Fibroblast of lung (primary cell): ENCODE results near the gene CERS1. TPM values are rescaled to one million over a fixed set of nuclear protein-coding genes. Genes with fewer than 3 reads are reported as not detected.

Experiments
- DNase-seq, 2 donors: peaks; one replicate each; pipeline versions ENCODE4 v3.0.0 to v3.0.0-alpha.2; 2010; ENCODE audit warnings: low read depth in 2 of 2
- H2AFZ ChIP-seq: 2 replicates; pipeline ENCODE4 v1.5.1; 2012; ENCODE audit warnings: low read length, control low read depth, inconsistent platforms
- H3K27ac ChIP-seq: 2 replicates; pipeline ENCODE4 v1.5.1; 2011; ENCODE audit warnings: low read length, control low read depth; ENCODE audit not compliant: insufficient read depth
- H3K27me3 ChIP-seq: 2 replicates; pipeline ENCODE4 v1.5.1; 2011; ENCODE audit warnings: mild to moderate bottlenecking, low read length; ENCODE audit not compliant: control insufficient read depth, insufficient read depth
- H3K36me3 ChIP-seq: 2 replicates; pipeline ENCODE4 v1.5.1; 2011; ENCODE audit warnings: low read length; ENCODE audit not compliant: control insufficient read depth, insufficient read depth
- H3K4me1 ChIP-seq: 2 replicates; pipeline ENCODE4 v1.5.1; 2011; ENCODE audit warnings: low read length; ENCODE audit not compliant: control insufficient read depth, insufficient read depth; ENCODE audit errors: extremely low read depth
- H3K4me2 ChIP-seq: 2 replicates; pipeline ENCODE4 v1.5.1; 2011; ENCODE audit warnings: low read length, control low read depth; ENCODE audit not compliant: insufficient read depth; ENCODE audit errors: extremely low read depth
- H3K4me3 ChIP-seq, 4 experiments: fragments of 200-600 bp in 1 of 4; sonication (generic) in 1 of 4; replicated peaks in 1 of 4; 2 replicates each; pipeline ENCODE4 v1.5.1; 2011 to 2016; ENCODE audit warnings: low read length in 4 of 4, low read depth in 3 of 4, mild to moderate bottlenecking in 3 of 4, control low read depth in 2 of 4, inconsistent platforms in 1 of 4, mixed read lengths in 1 of 4; ENCODE audit not compliant: insufficient read depth in 1 of 4; ENCODE audit errors: control extremely low read depth in 1 of 4
- H3K79me2 ChIP-seq: 2 replicates; pipeline ENCODE4 v1.5.1; 2012; ENCODE audit warnings: mild to moderate bottlenecking, low read length, inconsistent platforms; ENCODE audit not compliant: control insufficient read depth, insufficient read depth
- H3K9ac ChIP-seq: 2 replicates; pipeline ENCODE4 v1.5.1; 2011; ENCODE audit warnings: mild to moderate bottlenecking, low read length, control low read depth; ENCODE audit not compliant: insufficient read depth
- H3K9me3 ChIP-seq: 2 replicates; pipeline ENCODE4 v1.5.1; 2012; ENCODE audit warnings: low read depth, low read length; ENCODE audit not compliant: control insufficient read depth, insufficient read depth
- H4K20me1 ChIP-seq: 2 replicates; pipeline ENCODE4 v1.5.1; 2011; ENCODE audit warnings: low read length; ENCODE audit not compliant: control insufficient read depth, insufficient read depth; ENCODE audit errors: extremely low read depth
- CTCF ChIP-seq, 2 donors: IDR thresholded peaks in 1 of 2; conservative IDR thresholded peaks in 1 of 2; 1 replicate in 1 of 2; 2 replicates in 1 of 2; pipeline ENCODE4 v1.5.1; 2011 to 2012; ENCODE audit warnings: low read length in 2 of 2, control low read depth in 1 of 2, inconsistent platforms in 1 of 2, low read depth in 1 of 2, mild to moderate bottlenecking in 1 of 2
- EZH2 ChIP-seq: IDR thresholded peaks from 2 replicates; pipeline ENCODE4 v1.5.1; 2012; ENCODE audit warnings: low read length, control low read depth, mild to moderate bottlenecking; ENCODE audit errors: missing control alignments
- polyA plus RNA-seq, 2 donors: library from polyadenylated mRNA; depleted of rRNA in 1 of 2; stranded (reverse) in 1 of 2; unstranded in 1 of 2; fragments of >200 nt; gene quantifications; 2 replicates each; pipeline ENCODE4 v1.2.1, GENCODE V29; 2011 to 2012; ENCODE audit warnings: missing spikeins in 1 of 2
- total RNA-seq: library from RNA; depleted of rRNA; stranded (reverse); fragments of >200 nt; gene quantifications from 2 replicates; pipeline ENCODE4 v1.2.1, GENCODE V29; 2014

CERS1 gene
- total and polyA plus RNA-seq, 2 donors (not counting 1 experiment from before 2014, with no cell fraction given), result 0.23 to 1.7 TPM

GRCh38 chr19:18939922-18940768 is 44.2 kb upstream of the CERS1 start:
- Histone ChIP-seq H3K4me2 (peak overlapping the region; percentile 95), H3K27ac (peak overlapping the region; percentile 82), H3K9me3 (no peaks in the 10 kb centered on the region), H3K4me1 (no peaks in the 10 kb centered on the region), H3K9ac (peak overlapping the region; percentile 80), H4K20me1 (no peaks in the 10 kb centered on the region), H2AFZ (peak overlapping the region; percentile 41), H3K4me3 (peak overlapping the region; percentile 84 to 90 (median 88)), H3K36me3 (peaks cover 4% of the 10 kb centered on the region), H3K79me2 (peaks cover 22% of the 10 kb centered on the region), H3K27me3 (no peaks in the 10 kb centered on the region)
- TF ChIP-seq EZH2, result no peak
- no peak for TF ChIP-seq CTCF (conservative IDR thresholded peaks at IDR 0.05 in 1 of 2, IDR thresholded peaks at IDR 0.05 in 1 of 2; ENCODE audit: low read depth in 1 of 2, low read length in 2 of 2)
- DNase-seq, result peak; percentile 52 to 57

- H3K27ac ChIP-seq, result no peak overlapping the region
- DNase-seq, result no peak
- H3K4me3 ChIP-seq, result peak overlapping the region in 2 of 4 experiments; percentile 84 to 88
- no peak overlapping the region for H2AFZ ChIP-seq
- H3K36me3 ChIP-seq, result peaks cover 5% of the 10 kb centered on the region
- TF ChIP-seq CTCF (conservative IDR thresholded peaks at IDR 0.05 in 1 of 2, IDR thresholded peaks at IDR 0.05 in 1 of 2; ENCODE audit: low read depth in 1 of 2, low read length in 2 of 2), result no peak
- no peak for TF ChIP-seq EZH2
- no peak overlapping the region for H3K9ac ChIP-seq
- no peaks in the 10 kb centered on the region for H3K27me3 ChIP-seq
- no peaks in the 10 kb centered on the region for H3K4me1 ChIP-seq
- H3K9me3 ChIP-seq, result no peaks in the 10 kb centered on the region
- H3K4me2 ChIP-seq, result peak overlapping the region; percentile 95
- H3K79me2 ChIP-seq, result peaks cover 22% of the 10 kb centered on the region
- no peaks in the 10 kb centered on the region for H4K20me1 ChIP-seq
Observed at GRCh38 chr19:18939163-18939562, 43.2 kb upstream of the CERS1 start.

- no peak overlapping the region for H2AFZ ChIP-seq
- H3K9me3 ChIP-seq, result no peaks in the 10 kb centered on the region
- no peaks in the 10 kb centered on the region for H3K27me3 ChIP-seq
- no peak overlapping the region for H3K9ac ChIP-seq
- no peaks in the 10 kb centered on the region for H4K20me1 ChIP-seq
- H3K4me3 ChIP-seq, result no peak overlapping the region
- TF ChIP-seq CTCF (conservative IDR thresholded peaks at IDR 0.05 in 1 of 2, IDR thresholded peaks at IDR 0.05 in 1 of 2; ENCODE audit: low read depth in 1 of 2, low read length in 2 of 2), result no peak
- TF ChIP-seq EZH2, result no peak
- no peak overlapping the region for H3K27ac ChIP-seq
- H3K4me1 ChIP-seq, result no peaks in the 10 kb centered on the region
- peaks cover 2% of the 10 kb centered on the region for H3K79me2 ChIP-seq
- no peak overlapping the region for H3K4me2 ChIP-seq
- peaks cover 33% of the 10 kb centered on the region for H3K36me3 ChIP-seq
- no peak for DNase-seq
Observed at GRCh38 chr19:18933297-18933696, 37.3 kb upstream of the CERS1 start.
